ENCODE measurements around the gene OSTM1. TPM values are rescaled to one million over a fixed set of nuclear protein-coding genes. Genes with fewer than 3 reads are reported as not detected.

Gene OSTM1
- total RNA-seq, 1 donor from 2014 or later, result 59.3 TPM

DNA sequence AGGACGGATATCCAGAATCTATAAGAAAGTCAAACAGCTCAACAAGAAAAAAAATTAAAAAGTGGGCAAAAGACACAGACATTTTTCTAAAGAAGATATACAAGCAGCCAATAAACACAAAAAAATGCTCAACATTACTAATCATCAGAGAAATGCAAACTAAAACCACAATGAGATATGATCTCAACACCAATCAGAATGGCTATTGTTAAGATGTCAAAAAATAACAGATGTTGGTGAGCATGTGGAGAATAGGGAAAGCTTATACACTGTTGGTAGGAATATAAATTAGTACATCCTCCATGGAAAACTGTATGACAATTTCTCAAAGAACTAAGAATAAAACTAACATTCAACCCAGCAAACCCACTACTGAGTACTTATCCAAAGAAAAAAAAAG is 23.3 kb upstream of the OSTM1 start:
- ATAC-seq, result no peak
- no peaks in the 10 kb centered on the region for H3K4me1 ChIP-seq
- intact Hi-C loops (cut with DNase I), result no loop called here
- H3K27me3 ChIP-seq, result peaks cover 8% of the 10 kb centered on the region
- no peaks in the 10 kb centered on the region for H3K36me3 ChIP-seq
- DNase-seq, result no peak
- no peaks in the 10 kb centered on the region for H3K9me3 ChIP-seq
- TF ChIP-seq, protein P1, sequence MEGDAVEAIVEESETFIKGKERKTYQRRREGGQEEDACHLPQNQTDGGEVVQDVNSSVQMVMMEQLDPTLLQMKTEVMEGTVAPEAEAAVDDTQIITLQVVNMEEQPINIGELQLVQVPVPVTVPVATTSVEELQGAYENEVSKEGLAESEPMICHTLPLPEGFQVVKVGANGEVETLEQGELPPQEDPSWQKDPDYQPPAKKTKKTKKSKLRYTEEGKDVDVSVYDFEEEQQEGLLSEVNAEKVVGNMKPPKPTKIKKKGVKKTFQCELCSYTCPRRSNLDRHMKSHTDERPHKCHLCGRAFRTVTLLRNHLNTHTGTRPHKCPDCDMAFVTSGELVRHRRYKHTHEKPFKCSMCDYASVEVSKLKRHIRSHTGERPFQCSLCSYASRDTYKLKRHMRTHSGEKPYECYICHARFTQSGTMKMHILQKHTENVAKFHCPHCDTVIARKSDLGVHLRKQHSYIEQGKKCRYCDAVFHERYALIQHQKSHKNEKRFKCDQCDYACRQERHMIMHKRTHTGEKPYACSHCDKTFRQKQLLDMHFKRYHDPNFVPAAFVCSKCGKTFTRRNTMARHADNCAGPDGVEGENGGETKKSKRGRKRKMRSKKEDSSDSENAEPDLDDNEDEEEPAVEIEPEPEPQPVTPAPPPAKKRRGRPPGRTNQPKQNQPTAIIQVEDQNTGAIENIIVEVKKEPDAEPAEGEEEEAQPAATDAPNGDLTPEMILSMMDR (IDR thresholded peaks at IDR 0.05), result no peak
- H3K4me3 ChIP-seq, result no peak overlapping the region
- no peak overlapping the region for H3K27ac ChIP-seq

DNA sequence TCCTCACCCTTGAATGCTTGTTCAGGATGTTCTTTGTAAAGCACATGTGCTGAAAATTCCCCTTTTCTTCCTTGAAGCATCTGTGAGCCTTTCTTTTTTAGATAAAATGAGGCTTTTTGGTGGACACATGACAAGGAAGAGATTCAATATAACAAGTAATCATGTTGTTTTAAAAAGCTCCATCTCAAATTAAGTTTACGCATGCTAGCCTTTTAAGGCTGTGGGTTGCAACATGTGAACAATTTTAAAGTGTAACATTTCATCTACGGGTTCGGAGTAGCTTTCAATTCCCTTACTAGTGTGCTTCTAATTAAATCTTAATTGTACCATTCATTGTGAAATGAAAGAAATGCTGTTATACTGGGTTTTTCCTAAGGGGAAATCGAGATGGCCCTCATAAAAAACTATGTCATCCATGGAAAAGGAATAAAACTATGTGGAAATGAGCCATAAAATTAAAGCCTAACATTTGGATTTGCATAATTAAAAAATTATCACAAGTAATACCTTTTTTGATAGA is 19.3 kb upstream of the OSTM1 start:
- H3K4me1 ChIP-seq, result no peaks in the 10 kb centered on the region
- no peak overlapping the region for H3K4me3 ChIP-seq
- DNase-seq (no peak), ATAC-seq (no peak)
- no peaks in the 10 kb centered on the region for H3K9me3 ChIP-seq
- intact Hi-C loops (cut with DNase I), result no loop called here
- no peaks in the 10 kb centered on the region for H3K36me3 ChIP-seq
- no peak overlapping the region for H3K27ac ChIP-seq
- TF ChIP-seq, protein P1 (IDR thresholded peaks at IDR 0.05), result no peak
- H3K27me3 ChIP-seq, result peaks cover 8% of the 10 kb centered on the region

DNA sequence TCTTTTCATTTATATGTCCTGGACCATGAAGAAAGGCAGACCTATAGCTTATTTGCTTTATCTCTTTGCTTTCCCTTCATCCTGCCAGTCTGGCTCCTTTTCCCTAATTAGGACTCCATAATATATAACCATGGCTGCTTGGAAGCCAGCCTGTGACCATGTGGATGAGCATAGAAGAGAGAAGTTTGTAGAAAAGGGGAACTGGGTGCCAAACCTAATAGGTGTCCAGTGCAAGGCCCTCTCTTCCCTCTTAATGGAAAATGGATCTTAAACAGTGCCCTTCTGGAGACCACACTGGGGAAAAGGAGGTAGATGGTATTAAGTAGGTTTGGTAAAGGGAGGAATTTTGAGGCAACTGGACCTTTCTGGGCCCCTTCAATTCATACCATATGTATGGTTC is 16.7 kb upstream of the OSTM1 start:
- intact Hi-C loops (cut with DNase I), result no loop called here

DNA sequence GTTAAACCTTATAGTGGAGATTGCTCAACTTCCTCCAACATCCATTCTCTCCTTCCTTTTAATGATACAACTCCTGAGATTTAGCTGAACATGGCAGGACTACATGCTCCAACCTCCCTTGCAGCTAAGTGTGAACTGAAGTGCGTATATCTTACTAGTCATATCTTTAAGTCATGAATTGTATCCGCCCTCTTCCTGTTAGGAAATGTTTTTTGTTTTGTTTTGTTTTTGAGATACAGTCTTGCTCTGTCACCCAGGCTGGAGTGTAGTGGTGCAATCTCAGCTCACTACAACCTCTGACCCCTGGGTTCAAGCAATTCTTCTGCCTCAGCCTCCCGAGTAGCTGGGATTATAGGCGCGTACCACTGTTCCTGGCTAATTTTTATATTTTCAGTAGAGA is 8.8 kb upstream of the OSTM1 start:
- Histone ChIP-seq H3K27ac (no peak overlapping the region), H3K4me3 (no peak overlapping the region), H3K27me3 (no peaks in the 10 kb centered on the region), H3K36me3 (no peaks in the 10 kb centered on the region), H3K9me3 (no peaks in the 10 kb centered on the region), H3K4me1 (no peaks in the 10 kb centered on the region)
- TF ChIP-seq, protein P1 (IDR thresholded peaks at IDR 0.05), result no peak
- intact Hi-C loops (cut with DNase I), result no loop called here
- DNase-seq (no peak), ATAC-seq (no peak)

More for the DNA sequence above, 16.7 kb upstream of the OSTM1 start:
- no peaks in the 10 kb centered on the region for H3K9me3 ChIP-seq
- no peaks in the 10 kb centered on the region for H3K4me1 ChIP-seq
- DNase-seq, result no peak
- TF ChIP-seq, protein P1 (IDR thresholded peaks at IDR 0.05), result no peak
- peaks cover 8% of the 10 kb centered on the region for H3K27me3 ChIP-seq
- H3K36me3 ChIP-seq, result no peaks in the 10 kb centered on the region
- no peak overlapping the region for H3K27ac ChIP-seq
- no peak for ATAC-seq
- no peak overlapping the region for H3K4me3 ChIP-seq

DNA sequence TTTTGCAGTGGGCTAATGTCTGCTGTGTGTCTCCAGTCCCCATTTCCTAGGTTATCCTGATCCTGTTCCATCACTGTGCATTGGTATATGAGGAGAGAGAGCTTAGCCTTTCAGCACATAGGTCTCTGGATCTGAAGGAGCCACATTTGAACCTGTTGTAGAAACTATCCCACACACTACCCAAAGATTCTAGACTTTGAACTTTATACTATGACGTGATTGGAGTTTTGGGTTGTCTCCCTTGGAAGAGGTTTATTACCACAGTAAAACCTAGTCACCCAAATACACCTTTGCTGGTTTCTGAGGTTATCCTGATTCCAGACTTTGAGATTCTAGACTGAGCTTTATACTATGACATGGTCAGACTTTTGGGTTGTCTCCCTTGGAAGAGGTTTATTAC is 8.0 kb upstream of the OSTM1 start:
- Histone ChIP-seq H3K4me1 (no peaks in the 10 kb centered on the region), H3K4me3 (no peak overlapping the region), H3K9me3 (no peaks in the 10 kb centered on the region), H3K27me3 (no peaks in the 10 kb centered on the region), H3K36me3 (no peaks in the 10 kb centered on the region), H3K27ac (no peak overlapping the region)
- no peak for DNase-seq
- ATAC-seq, result no peak
- TF ChIP-seq, protein P1 (IDR thresholded peaks at IDR 0.05), result no peak
- intact Hi-C loops (cut with DNase I), result no loop called here

Data from upper lobe of right lung (tissue), 1 donor.